Choroid plexus epithelial cell (primary cell): Measurements from ENCODE around the gene SIX3.

Source experiments
- DNase-seq: peaks from one replicate; pipeline ENCODE4 v3.0.0-alpha.2; 2010; ENCODE audit warnings: low read depth
- H3K4me3 ChIP-seq: 2 replicates; pipeline ENCODE4 v1.5.1; 2011; ENCODE audit warnings: low read depth, mild to moderate bottlenecking, control low read depth, low read length, moderate library complexity
- TF ChIP-seq, protein P1 (sequence below): conservative IDR thresholded peaks from 2 replicates; pipeline ENCODE4 v1.5.1; 2011; ENCODE audit warnings: low read depth, mild to moderate bottlenecking, control low read depth, inconsistent platforms, low read length, moderate library complexity

SIX3 gene

DNA sequence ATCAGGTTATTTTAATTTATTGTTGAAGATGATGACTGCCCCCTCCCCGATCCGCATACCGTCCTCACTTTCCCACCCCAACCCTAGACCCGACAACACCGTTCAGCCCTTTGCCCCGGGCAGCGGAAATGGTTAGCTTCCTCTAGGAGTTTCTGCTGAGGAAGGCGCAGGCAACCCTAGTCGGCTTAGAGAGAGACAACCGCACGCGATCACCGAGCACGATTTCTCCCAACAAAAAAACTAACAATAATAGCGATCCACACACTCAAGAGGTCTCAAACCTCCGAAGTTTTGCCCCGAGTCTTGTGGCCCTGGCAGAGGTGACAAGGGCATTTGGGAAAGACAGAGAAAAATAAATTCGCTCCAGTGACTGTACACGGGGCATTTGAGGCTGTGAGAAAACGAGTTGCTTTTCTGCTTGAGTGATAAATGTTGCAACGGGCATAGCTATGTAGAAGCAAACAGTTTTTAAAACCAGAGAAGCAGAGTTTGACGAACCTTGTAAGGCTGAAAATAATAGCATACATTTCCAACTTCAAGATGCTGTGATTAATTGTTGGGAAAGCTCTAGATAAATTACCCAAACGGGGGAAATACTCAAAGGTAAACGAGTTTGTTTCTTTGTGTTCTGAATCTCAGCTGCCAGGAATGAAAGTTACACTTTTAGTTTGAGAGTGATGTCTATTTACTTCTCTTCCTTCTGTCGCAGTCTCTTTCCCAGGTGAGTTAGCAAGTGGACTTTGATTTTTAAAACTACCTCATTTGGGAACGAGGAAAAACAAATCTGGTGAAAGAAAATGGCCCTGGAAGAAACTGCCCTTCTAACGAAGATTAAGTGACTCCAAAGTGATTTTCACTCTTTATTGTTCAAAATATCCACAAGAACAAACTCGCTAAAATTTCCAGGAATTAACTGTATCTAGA lies 11.0 kb upstream of the SIX3 start:
- TF ChIP-seq, protein P1, sequence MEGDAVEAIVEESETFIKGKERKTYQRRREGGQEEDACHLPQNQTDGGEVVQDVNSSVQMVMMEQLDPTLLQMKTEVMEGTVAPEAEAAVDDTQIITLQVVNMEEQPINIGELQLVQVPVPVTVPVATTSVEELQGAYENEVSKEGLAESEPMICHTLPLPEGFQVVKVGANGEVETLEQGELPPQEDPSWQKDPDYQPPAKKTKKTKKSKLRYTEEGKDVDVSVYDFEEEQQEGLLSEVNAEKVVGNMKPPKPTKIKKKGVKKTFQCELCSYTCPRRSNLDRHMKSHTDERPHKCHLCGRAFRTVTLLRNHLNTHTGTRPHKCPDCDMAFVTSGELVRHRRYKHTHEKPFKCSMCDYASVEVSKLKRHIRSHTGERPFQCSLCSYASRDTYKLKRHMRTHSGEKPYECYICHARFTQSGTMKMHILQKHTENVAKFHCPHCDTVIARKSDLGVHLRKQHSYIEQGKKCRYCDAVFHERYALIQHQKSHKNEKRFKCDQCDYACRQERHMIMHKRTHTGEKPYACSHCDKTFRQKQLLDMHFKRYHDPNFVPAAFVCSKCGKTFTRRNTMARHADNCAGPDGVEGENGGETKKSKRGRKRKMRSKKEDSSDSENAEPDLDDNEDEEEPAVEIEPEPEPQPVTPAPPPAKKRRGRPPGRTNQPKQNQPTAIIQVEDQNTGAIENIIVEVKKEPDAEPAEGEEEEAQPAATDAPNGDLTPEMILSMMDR, result no peak
- H3K4me3 ChIP-seq, result no peak overlapping the region
- no peak for DNase-seq

DNA sequence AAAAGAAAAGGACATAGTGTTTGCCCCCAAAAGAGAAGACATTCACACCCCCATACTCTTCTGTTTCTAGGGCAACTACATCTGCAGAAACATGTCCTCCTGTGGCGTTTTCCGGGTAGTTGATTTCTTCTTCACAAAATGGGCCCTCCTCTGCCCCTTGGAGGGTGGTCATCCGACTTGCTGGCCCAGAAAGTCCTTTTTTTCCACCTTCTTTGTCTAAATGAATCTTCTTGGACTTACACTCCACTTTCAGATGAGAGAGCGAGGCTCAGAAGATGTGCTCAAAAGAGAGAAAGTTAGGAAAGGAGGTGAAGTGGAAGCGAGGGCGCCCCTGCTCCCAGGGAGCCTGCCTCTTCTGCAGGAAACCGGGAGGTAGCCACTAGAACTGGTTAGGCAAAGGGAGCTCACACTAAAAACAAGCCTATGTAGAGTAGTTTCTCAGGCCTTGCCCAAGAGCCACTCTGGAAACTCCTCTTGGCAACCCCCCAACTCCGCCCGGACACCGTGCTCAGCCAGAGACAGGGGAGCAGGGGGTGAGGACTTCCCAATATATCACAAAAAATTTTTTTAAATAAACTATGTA lies 10.2 kb upstream of the SIX3 start:
- TF ChIP-seq, protein P1, result no peak
- no peak for DNase-seq
- no peak overlapping the region for H3K4me3 ChIP-seq

DNA sequence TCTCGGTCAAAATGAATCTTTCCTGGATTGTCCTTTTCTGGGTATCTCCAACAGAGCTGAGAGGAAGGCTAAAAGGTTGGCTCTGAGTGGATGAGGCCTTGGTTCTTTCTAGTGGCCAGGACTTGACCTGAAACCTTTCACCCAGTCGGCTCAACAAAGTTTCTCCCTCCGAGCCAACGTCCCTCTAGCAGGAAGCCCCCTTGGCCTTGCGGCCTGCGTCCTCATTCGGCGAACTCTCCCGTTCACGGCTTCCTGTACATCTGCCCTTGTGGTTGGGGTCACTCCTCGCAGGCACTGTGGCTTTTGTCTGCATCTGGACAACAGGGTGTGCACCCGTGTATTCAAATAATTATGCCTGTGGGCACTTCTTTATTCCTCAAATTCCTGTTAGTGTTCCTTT lies 9.4 kb upstream of the SIX3 start:
- DNase-seq, result no peak
- TF ChIP-seq, protein P1, result no peak
- H3K4me3 ChIP-seq, result no peak overlapping the region

DNA sequence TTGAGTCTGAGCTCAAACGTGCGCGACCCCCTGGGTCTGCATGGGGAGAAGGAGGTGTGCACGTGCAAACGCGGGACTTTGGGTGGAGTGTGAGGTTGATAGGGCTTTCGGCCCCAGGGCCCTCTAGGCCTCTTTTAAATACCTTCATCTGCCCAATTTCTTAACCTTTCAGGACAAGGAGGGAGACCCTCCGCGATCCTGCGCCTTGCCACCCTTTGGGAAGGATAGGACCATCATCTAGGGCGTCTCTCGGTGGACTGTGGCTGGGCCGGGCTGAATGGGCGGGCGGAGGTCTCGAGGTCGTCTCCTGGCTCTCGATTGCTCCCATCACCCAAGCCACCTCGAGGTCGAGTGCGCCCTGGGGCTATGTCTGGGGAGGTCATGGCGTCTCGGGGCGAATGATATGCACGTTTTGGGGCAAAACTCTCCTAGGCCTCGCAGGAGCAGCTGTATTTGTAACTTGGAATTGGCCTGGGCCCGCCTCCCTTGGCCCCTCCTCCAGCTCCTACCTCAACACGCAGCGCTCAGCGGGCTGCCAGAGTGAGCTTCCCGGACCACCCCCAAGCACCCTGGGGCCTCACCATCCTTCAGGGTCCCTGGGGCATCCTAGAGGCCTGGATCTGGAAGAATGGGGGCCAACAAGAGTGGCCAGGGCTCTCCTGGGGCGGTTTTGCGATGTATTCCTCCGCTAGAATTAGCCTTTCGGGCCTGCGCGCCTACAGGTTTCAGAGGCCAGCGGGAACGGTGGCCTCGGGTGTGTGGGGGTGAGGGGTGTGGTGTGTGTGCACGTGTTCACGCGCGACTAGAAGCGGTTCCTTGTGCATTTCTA lies 8.7 kb upstream of the SIX3 start:
- TF ChIP-seq, protein P1, result no peak
- no peak overlapping the region for H3K4me3 ChIP-seq
- DNase-seq, result no peak

DNA sequence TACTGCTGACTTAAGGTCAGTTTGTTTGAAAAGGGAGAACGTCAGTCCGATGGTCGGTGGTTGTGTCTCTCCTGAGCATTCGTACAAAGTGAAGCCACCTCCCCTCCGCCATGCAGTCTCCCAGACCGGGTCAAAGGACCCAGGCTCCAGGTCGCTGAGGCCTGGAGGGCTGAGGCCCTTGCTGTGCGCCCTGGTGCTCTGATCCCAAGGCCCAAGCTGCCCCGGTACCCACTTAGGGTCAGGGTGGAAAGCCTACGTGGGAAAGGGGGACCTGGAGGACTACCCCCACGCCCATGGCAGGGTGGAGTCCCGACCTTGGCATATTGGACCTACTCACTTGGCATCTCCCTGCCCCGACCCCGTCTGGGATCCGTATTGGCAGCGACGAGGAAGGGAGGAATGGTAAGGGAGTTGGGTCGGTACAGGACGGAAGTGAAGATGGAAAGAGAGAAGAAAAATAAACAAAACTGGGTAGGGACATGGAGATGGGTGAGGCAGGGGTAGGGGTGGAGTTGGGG lies 8.0 kb upstream of the SIX3 start:
- DNase-seq, result no peak
- TF ChIP-seq, protein P1, result no peak
- H3K4me3 ChIP-seq, result no peak overlapping the region

DNA sequence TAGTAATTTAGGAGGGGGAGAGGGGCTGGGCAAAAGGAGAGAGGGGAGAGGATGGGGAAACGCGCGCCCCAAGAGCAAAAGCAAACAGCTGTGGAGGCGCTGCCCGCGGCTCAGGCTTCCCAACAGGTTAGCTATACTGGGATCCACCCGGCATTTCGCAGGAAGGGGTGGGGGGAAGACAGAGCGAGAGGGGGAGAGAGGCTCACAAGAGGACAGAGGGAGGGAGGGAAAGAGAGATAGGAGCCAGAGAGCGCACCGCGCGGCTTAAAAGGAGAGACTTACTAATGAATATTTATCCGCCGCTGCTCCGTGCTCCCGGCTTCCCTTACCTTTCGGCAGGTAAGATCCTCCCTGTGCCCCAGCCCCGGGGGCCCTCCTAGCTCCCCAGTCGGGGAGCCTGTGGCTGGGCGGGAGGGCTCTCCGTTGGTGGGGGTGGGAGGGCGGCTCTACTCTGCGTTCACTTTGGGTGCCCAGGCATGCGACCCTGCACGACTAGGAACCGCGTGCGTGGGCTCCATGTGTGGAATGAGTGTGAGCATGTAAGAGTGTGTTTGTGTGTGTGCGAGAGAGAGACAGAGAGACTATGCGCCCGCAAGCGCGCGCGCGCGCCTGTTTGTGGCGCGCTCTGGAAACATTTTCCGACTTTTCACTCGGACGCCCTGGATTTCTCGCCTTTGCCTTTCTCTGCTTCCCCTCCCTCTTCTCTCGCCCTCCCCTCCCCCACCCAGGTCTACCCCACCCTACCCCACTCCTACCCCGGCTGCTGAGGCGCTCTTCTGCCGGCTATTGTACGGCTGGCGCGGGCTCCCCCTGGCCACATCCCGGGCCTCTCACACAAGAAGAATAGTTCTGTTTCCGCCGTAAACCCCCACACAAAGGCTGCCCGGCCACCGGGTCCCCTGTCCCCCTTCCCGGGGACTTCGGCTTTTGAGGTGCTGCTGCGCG lies 7.2 kb upstream of the SIX3 start:
- no peak overlapping the region for H3K4me3 ChIP-seq
- DNase-seq, result no peak
- TF ChIP-seq, protein P1, result no peak
